ENCODE measurements around the gene WWTR1. TPM values are rescaled to one million over a fixed set of nuclear protein-coding genes. Genes with fewer than 3 reads are reported as not detected.

Gene WWTR1
- total RNA-seq, 1 donor from 2014 or later, result 0.76 TPM

DNA sequence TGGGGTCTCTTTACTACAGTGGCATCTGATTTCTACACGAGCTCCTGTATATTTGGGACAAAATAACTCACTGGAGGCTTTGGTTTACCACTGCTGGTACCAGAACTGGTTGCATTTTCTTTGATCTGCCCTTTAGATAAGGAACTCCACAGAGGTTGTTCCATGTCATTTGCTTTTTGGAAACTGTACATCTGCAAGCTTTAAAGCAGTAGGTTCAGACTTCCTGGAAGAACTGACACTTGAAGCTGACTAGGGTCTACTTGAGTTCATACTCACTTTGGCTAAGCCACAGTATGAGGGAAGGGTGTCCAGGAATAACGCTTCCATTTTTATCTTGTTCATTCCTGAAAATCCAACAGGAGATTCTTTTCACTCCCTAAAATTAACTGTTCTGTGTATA lies 86.4 kb downstream of the WWTR1 start:
- intact Hi-C loops (cut with micrococcal nuclease), result loop anchor here (5.0 kb wide), 1 partner anchor 131 kb away; no protein-coding TSS in a partner anchor

DNA sequence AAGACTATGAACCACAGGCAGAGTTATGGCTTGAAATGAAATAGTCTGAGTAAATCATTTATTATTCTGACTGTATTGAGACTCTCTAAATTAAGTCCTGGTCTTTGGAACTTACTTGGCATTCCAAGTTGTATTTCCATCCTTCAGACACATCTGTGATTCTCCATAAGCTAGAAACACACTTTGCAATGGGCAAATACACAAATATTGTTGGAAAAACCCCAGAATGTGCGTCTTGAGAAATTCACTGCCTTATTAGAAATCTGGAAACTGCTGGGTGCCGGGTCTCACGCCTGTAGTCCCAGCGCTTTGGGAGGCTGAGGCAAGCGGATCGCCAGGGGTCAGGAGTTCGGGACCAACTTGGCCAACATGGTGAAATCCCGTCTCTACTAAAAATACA lies 87.8 kb downstream of the WWTR1 start:
- intact Hi-C loops (cut with micrococcal nuclease), result loop anchor here (5.0 kb wide), 1 partner anchor 132 kb away; no protein-coding TSS in a partner anchor

DNA sequence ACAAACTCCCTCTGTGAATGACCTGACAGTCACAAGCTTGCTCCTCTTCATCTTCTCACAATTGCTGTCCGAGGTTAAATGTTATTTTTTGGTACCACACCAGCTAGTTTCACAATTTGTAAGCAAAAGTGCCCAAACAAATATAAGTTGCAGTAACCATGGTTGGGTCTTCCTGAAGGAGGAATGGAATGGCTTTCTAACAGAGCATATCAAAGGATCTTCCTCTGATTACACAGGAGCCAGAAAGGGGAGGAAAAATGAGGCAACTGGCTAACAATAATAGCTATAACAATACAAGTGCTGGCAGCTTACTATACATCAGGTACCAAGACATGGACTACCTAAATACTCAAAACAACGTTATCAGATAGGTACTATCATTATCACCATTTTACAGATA lies 90.4 kb downstream of the WWTR1 start:
- intact Hi-C loops (cut with micrococcal nuclease), result no loop called here

DNA sequence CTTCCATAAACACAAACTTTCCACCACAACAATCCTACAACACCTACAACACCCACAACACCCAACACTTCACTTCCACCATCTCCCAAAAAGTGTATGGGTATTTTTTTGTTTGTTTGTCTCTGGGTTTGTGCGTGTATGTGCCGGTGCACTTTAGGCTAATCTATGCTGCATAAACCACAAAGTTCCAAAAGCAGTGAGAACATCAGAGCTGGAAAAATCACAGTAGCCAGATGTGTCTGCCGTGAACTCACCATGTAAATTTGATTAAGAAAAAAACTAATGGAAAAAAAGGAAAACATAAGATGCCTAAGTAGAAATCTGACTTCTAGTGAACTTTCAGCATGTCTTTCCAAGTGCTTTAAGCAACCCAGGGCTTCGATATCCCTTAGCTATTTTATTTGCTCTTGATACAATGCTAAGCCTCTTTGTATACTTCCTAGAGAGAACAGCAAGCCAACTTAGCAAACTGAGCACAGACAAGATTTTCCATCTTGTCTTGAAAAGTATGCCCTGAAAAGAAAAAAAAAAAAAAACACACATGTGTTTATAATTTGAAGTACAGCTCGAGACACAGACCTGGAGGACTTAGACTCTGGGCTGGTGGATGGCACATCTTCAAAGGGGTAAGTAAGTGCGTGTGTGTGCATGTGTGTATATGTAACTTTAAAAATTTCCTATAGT lies 91.4 kb downstream of the WWTR1 start:
- intact Hi-C loops (cut with micrococcal nuclease), result no loop called here

DNA sequence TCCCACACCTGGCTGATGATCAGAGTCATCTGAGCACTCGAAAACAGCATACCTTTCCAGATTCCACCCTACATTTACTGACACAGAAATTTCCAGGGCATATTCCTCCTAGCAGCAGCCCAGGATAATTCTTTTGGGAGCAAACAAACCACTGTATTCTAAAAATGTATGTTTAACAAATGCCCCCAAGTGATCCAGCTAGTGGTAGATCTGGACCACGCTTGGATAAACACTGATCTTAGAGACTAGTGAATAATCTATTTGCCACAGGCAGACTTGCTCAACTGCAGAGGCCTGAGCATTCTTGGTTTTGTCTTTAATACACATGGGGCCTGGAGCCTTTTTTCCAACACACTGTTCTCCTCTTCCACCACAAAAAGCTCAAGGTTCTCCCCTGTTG lies 93.7 kb downstream of the WWTR1 start:
- intact Hi-C loops (cut with micrococcal nuclease), result no loop called here

DNA sequence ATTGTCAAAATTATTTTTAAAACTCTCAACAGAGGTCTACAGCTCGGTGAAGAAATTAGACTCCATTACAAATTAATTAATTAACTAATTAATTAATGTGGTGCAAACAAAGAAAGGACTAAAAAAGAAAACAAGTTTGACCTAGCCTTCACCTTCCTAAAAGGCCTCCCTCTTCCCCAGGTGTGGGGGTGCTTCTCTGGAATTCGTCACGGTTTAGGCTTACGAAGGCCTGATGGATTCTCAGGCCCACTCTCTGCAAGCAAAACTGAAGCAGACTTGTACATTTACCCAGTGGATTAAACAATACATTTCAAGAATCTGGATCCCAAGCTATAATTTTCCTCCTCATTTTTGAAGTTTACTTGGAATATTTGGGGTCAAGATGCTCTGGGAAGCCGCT lies 94.7 kb downstream of the WWTR1 start:
- intact Hi-C loops (cut with micrococcal nuclease), result no loop called here

DNA sequence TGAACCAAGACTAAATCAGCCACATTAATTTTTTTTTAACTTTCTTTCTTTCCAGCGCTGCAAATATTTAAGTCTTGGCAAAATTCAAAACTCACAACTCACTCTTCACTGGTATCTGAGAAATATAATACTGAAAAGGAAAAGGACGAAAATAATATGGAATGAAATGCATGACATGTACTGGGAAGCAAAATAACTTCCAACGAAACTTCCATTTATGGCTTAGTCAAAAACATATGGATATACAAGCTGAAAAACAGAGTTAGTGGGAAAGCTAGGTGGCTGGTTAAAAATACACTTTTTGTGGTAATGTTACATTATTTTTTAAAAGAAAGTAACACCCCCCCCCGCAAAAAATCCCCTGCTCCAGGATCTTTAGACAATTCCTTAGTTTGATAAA lies 97.2 kb downstream of the WWTR1 start:
- intact Hi-C loops (cut with micrococcal nuclease), result no loop called here

DNA sequence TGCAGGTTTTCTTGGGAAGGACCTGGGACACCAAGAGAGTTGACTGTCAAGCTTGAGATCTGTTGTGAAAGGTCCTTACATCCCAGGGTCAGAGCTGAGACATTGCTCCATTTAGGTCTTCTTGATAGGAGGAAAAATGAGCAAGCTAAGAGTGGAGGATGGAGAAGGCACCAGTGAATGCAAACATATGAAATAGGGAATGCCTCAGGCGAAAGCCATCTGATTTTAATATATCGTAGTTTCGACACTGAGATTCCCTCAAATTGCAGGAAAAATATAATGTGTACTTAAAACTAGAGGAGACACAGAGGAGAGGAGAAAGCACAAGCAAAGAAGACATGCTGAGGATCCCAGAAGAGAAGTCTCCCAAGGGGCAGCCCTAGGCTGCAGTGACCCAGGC lies 97.8 kb downstream of the WWTR1 start:
- intact Hi-C loops (cut with micrococcal nuclease), result no loop called here

DNA sequence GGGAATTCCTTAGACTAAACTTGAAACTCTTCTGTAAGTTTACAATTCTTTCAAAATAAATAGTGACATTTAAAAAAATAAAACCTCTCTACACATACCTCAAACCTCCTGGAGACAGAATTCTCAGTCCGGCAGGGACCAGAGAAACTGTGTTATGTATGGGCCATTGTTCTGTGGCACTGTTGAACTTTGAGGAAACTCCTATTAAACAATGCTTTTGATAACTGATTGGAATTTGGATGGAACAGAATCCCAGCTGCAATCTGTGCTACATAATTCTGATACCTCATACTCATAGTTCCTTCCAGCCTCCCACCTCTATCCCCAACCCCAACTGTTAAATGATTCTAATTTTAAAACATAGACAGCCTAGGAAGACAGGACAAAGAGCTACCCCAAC lies 98.3 kb downstream of the WWTR1 start:
- intact Hi-C loops (cut with micrococcal nuclease), result no loop called here

DNA sequence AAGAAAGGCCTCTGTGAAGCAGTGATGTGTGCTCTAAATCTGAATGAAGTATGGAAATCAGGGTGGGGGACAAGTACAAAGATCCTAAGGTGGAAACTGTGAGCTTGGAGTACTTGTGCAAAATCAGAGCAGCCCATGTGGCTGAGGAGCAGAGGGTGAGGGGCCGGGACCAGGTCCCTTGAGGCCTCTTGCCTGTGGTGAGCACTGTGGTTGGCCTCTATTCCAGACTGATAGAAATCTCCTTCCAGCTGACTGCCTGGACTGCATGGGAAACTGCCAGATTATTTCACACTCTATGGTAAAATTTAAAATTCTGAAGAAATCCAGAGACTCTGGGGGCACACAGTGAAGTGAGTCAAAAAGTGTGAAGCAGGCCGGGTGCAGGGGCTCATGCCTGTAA lies 101.9 kb downstream of the WWTR1 start:
- intact Hi-C loops (cut with micrococcal nuclease), result no loop called here

DNA sequence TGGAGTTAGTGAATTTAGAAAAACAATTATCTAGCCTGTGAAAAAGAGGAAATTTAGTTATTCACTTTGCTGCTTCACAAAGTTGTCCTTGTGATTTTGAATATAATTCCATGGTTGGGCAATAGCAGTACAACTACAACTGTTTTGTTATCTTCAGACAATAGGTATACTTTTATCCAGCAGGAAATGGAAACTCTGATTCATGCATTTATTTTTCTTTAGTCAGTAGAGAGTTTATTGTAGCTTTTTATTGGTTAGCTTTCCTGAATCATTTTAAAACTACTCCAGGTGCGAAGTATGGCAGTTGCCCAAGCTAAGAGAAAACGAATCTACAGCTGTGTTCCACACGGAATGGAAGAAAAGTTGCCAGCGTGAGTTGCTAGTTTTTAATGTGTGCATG lies 103.0 kb downstream of the WWTR1 start:
- intact Hi-C loops (cut with micrococcal nuclease), result no loop called here

DNA sequence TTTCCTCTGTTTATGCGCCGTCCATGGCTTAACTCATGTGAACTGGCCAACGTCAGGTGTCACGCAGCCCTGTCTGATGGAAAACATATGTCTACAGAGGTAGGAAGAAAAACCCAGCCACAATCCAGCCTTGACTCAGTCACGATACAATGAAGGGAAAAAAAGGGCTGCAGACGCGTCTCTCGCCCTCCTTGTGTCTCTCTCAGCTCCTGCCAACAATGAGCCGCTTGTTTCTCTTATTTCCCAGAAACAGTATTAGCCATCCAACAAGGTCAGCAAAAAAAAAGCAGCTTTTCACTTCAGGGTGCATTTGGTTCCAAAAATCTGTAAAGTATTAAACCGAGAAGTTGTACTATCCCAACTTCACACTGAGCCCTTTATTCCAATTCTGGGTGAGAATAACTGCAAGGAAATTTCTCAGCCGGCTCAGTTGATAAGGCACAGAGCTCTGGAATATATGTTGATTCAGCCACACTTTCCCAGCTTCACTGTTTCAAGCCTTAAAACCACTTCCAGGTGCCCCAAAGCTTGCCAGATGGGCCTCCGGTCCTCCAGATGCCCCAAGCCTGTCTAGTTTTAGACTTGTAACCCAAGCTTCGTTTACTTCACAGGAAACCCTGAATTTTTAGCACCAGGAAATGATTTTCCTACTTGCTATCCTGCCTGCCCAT lies 103.9 kb downstream of the WWTR1 start:
- intact Hi-C loops (cut with micrococcal nuclease), result no loop called here

DNA sequence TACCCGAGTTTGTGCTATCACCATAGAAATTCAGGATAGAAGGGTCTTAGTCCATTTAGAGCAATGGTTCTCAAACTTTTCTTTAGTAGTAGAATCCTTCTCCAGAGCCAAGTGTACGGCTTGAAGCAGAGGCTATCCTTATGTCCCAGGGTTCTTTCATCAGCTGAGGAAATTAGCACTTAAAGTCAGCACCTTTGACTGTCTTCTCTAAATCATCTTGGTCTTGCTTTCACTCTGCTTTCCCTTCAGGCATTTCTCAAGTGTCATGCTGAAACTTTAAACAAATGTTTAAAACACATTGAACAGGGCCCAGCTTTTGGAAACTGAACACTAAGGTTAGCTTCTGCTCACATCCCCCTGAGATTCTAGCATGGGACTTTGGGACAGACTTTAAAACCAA lies 105.1 kb downstream of the WWTR1 start:
- intact Hi-C loops (cut with micrococcal nuclease), result no loop called here

DNA sequence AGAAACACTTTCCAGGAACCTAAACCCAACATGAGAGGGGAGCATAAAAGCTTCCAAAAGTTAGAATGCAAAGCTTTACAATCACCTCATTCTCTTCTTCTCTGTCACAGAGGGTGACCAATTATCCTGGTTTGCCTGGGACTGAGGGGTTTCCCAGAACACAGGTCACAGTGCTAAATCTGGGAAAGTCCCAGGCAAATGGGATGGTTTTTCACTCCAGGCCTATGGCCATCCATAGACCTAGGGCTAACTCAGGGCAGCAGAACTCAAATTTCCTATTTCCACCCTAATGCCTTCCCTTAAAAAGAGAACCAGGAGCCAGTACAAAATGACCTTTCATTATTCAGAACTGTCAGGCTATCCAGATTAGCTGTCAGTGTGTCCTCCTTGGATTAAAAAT lies 106.3 kb downstream of the WWTR1 start:
- intact Hi-C loops (cut with micrococcal nuclease), result no loop called here

DNA sequence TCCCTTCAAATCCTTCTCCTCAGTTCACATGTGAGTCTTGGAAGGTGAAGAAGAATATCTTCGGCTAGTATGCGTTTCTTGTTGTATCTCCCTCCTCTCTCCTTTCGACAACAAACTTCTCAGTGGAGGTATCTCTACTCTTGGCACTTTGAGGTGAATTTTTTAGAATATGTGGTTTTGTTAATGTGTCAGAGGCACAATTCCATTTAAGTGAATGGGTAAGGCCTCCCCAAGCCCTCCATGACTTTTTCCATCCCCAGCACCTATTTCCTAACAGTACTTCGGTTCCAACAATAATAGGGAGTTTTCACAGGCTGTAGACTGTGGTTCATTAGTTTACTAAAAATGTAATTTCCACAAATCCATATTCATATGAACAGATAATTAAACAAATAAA lies 109.2 kb downstream of the WWTR1 start:
- intact Hi-C loops (cut with micrococcal nuclease), result no loop called here

DNA sequence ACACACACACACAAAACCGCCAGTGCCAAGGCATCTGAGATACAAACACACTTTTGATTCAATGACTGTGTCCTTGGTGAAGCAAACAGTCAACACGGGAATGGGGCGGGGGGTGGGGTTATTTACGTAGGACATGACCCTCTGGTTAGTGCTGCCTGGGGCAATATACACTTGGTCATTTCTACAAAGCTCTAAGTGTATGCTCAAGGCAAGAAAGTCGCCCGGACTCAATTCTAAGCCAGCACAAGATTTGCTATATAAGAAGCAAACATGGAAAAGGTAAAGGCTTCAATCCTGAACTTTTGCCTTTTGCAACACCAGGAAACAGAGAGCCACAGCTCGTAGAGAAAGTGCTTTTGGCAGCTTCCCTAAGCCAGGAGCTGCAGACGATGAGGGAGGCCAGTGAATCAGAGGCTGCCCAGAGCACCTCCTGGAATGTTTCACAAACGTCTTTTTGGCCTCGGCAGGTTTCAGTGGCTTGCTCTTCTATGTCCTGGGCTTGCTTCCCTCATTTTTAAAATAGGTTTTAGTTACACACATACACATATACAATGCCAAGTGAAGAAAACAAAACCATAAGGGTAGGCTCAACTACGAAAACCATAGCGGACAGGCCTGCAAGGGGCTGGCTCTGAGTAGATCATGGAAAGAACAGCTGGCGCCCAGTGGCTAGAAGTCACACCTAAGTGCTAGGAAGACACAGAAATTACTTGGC lies 109.7 kb downstream of the WWTR1 start:
- intact Hi-C loops (cut with micrococcal nuclease), result no loop called here

DNA sequence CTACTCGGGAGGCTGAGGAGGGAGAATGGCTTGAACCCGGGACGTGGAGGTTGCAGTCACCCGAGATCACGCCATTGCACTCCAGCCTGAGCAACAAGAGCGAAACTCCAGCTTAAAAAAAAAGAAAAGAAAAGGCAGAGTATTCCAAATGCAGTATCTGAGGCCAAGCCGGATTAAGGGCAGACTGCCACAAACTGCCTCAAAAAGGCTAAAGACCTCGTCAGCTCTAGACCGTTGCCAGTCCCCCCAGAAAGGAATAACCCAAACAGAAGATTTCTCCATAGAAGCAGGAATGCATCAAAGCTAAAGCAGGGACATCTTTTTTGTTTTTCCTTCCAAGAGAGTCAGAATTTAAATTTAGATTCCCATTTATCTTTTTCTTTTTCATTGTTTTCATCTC lies 110.4 kb downstream of the WWTR1 start:
- intact Hi-C loops (cut with micrococcal nuclease), result no loop called here

DNA sequence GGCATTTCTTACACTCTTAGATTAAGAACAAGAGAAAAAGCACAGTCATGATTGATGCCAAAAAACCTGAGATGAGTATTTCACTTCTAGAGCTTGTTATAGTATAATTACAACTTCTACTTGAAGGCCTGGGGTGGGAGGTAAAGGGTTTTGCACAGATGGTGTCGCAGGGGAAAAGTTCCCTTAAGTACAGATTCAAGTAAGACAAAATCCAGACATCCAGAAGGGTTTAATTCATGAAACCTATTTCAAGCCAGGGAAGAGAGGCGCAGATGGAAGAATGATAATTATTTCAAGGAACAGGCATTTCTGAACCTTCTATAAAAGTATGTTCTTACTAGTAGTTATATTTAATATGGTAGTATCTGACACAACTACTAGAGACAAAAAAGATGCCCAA lies 112.8 kb downstream of the WWTR1 start:
- intact Hi-C loops (cut with micrococcal nuclease), result no loop called here

DNA sequence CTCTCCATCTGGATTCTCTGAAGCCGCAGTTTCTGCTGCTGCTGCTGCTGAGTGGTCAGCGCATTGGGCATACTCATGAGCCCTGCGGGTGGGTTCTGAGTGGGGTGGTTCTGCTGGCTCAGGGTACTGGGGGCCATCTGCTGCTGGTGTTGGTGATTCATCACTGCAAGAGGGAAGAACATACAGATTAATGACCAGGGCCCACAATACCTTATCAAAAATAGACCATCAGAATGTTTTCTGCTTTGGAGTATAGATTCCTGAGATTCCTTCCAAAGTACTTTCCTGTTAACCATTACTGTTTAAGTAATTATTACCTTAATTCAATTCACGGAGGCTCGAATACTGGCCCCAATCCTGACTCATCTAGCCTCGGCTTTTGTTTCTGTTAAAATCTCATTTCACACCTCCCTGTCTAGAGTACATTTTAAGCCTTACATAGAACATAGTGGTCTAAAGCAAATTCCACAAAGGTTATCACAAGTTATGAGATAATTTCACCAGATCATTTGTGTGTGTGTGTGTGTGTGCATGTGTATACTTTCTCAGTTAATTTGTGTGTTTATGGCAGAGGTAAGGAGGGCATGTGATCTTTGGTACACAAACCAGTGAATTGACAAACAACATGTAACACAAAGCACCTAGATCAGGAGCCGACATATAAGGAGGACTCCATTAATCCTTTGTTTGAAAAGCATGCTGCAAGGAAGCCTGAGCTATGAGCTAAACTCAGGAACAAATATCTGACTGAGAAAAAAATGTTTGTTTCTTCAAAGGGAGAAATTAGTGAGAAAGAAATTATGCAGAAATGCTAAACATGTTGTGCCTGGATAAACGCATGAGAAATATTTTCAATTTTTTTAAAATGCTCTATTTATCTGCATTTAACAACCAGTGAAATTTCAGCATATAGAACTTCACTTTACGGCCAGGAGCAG lies 115.2 kb downstream of the WWTR1 start:
- intact Hi-C loops (cut with micrococcal nuclease), result no loop called here

DNA sequence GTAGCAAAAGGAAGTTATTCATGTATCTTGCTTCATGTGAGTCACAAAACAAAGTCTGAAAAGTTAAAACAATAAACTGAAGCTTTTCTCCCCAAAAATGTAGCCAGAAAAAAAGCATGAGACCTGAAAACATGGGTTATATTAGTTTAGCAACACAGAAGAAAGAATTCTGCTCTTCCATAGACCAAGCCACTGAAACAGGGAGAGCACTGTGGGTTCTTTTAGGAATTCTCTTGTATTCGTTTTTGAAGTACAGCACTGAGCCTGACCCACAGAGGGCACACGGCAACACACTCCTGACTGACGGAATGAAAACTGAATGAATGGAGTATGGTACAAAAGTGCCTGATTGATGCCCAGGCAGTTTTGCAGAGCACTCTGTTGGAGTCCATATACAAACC lies 116.7 kb downstream of the WWTR1 start:
- intact Hi-C loops (cut with micrococcal nuclease), result no loop called here

DNA sequence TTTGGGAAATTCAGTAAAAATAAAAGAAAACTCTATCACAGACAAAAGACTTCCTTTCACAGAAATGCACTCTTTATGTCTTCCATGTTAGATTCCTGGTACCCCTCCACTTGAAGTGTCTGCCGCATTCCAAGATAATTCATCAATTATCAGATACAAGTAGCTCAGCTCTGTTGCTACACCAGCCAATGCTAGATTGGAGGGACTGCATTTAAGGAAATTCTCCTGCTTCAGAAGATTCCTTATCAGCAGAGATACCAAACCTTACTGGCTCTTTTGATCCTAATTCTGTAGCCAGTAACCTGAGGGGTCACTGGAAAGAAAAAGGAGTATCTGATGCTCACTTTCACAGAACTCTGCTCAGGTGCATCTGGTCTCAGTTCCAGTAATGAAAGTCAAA lies 119.5 kb downstream of the WWTR1 start:
- intact Hi-C loops (cut with micrococcal nuclease), result no loop called here

DNA sequence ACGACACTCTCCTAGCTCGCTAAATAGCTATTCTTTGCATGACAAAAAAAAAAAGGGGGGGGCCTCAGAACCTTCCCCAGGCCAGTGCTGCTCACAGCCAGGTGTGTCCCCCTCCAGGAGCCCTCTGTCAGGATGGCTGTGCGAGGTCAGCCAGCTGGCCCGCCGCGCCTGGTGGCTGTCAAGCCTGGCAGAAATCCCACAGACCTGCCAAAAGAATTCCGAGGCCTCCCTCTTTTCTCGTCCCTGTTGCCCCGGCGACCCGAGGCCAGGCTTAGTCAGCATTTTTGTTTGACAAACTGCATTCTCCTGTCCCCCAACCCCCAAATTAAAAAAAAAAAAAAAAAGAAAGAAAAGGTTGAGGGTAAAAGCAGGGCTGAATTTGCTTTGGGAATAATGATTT lies 121.4 kb downstream of the WWTR1 start:
- intact Hi-C loops (cut with micrococcal nuclease), result no loop called here
